ENCODE data around the gene CELF1.
"Not testable (repeated sequence)": the region's sequence is repeated elsewhere in the genome, so short reads cannot be mapped to it uniquely, and the experiment has no call there.

The CELF1 gene

GRCh38 chr11:47538741-47539565 is 14.0 kb downstream of the CELF1 start:
- no peak for DNase-seq (ENCODE audit: low spot score)

- DNase-seq (ENCODE audit: low spot score), result no peak
These were observed 16.0 kb downstream of the CELF1 start for GRCh38 chr11:47536915-47537314.

- no peak for DNase-seq (ENCODE audit: low spot score)
These were observed 18.2 kb downstream of the CELF1 start for GRCh38 chr11:47534704-47535251.

GRCh38 chr11:47533690-47534151 is 19.2 kb downstream of the CELF1 start:
- DNase-seq (ENCODE audit: low spot score), result peak; percentile 56

- no peak for DNase-seq (ENCODE audit: low spot score)
These were observed 20.2 kb downstream of the CELF1 start for GRCh38 chr11:47532597-47533213.

GRCh38 chr11:47531666-47532065 is 21.3 kb downstream of the CELF1 start:
- DNase-seq (ENCODE audit: low spot score), result no peak

- DNase-seq (ENCODE audit: low spot score), result not testable (repeated sequence)
These were observed 22.2 kb downstream of the CELF1 start for GRCh38 chr11:47530721-47531120.

GRCh38 chr11:47529951-47530350 is 23.0 kb downstream of the CELF1 start:
- DNase-seq (ENCODE audit: low spot score), result no peak

- no peak for DNase-seq (ENCODE audit: low spot score)
These were observed 25.7 kb downstream of the CELF1 start for GRCh38 chr11:47527186-47527585.

- not testable (repeated sequence) for DNase-seq (ENCODE audit: low spot score)
These were observed 26.9 kb downstream of the CELF1 start for GRCh38 chr11:47526032-47526431.

GRCh38 chr11:47524291-47524874 is 28.5 kb downstream of the CELF1 start:
- DNase-seq (ENCODE audit: low spot score), result no peak

- peak; percentile 75 for DNase-seq (ENCODE audit: low spot score)
These were observed 29.3 kb downstream of the CELF1 start for GRCh38 chr11:47523490-47524225.

- DNase-seq (ENCODE audit: low spot score), result no peak
These were observed 34.5 kb downstream of the CELF1 start for GRCh38 chr11:47518212-47518964.

GRCh38 chr11:47516984-47517853 is 35.7 kb downstream of the CELF1 start:
- DNase-seq (ENCODE audit: low spot score), result no peak

- no peak for DNase-seq (ENCODE audit: low spot score)
These were observed 36.8 kb downstream of the CELF1 start for GRCh38 chr11:47516155-47516554.

GRCh38 chr11:47514825-47515647 is 37.9 kb downstream of the CELF1 start:
- peak; percentile 68 for DNase-seq (ENCODE audit: low spot score)

- no peak for DNase-seq (ENCODE audit: low spot score)
These were observed 40.2 kb downstream of the CELF1 start for GRCh38 chr11:47512701-47513100.

- no peak for DNase-seq (ENCODE audit: low spot score)
These were observed 41.0 kb downstream of the CELF1 start for GRCh38 chr11:47511917-47512316.

- DNase-seq (ENCODE audit: low spot score), result no peak
These were observed 42.7 kb downstream of the CELF1 start for GRCh38 chr11:47510209-47510608.

Data from hepatic stellate cell (primary cell).